GM18499 (cell line): ENCODE results near the gene ANO1.
"Not testable (repeated sequence)": the region's sequence is repeated elsewhere in the genome, so short reads cannot be mapped to it uniquely, and the experiment has no call there.

Source experiments
- ATAC-seq: cut with Tn5 transposase; IDR thresholded peaks from one replicate; pipeline ENCODE4 v1.9.1; 2021; ENCODE audit warnings: moderate number of reproducible peaks; ENCODE audit not compliant: insufficient read depth, unreplicated experiment

The ANO1 gene

GRCh38 chr11:70203751-70204465 lies 125.8 kb downstream of the ANO1 start:
- ATAC-seq, result peak; percentile 22

- ATAC-seq, result no peak
Observed at GRCh38 chr11:70204466-70204799, 126.3 kb downstream of the ANO1 start.

GRCh38 chr11:70205049-70205725 lies 127.1 kb downstream of the ANO1 start:
- no peak for ATAC-seq

- ATAC-seq, result no peak
Observed at GRCh38 chr11:70205766-70206165, 127.6 kb downstream of the ANO1 start.

- ATAC-seq, result no peak
Observed at GRCh38 chr11:70206226-70206981, 128.3 kb downstream of the ANO1 start.

GRCh38 chr11:70206982-70207376 lies 128.9 kb downstream of the ANO1 start:
- ATAC-seq, result no peak

GRCh38 chr11:70207531-70208131 lies 129.5 kb downstream of the ANO1 start:
- no peak for ATAC-seq

- no peak for ATAC-seq
Observed at GRCh38 chr11:70209391-70209912, 131.3 kb downstream of the ANO1 start.

GRCh38 chr11:70210051-70210501 lies 132.0 kb downstream of the ANO1 start:
- no peak for ATAC-seq

GRCh38 chr11:70210530-70210929 lies 132.4 kb downstream of the ANO1 start:
- ATAC-seq, result no peak

GRCh38 chr11:70212227-70212811 lies 134.2 kb downstream of the ANO1 start:
- ATAC-seq, result no peak

- not testable (repeated sequence) for ATAC-seq
Observed at GRCh38 chr11:70217388-70217787, 139.3 kb downstream of the ANO1 start.

GRCh38 chr11:70218076-70218475 lies 140.0 kb downstream of the ANO1 start:
- not testable (repeated sequence) for ATAC-seq

- ATAC-seq, result no peak
Observed at GRCh38 chr11:70220136-70220535, 142.0 kb downstream of the ANO1 start.

GRCh38 chr11:70220920-70221319 lies 142.8 kb downstream of the ANO1 start:
- ATAC-seq, result no peak

GRCh38 chr11:70225681-70226177 lies 147.6 kb downstream of the ANO1 start:
- ATAC-seq, result no peak

GRCh38 chr11:70226183-70226582 lies 148.1 kb downstream of the ANO1 start:
- no peak for ATAC-seq

GRCh38 chr11:70226967-70227366 lies 148.8 kb downstream of the ANO1 start:
- no peak for ATAC-seq

GRCh38 chr11:70229737-70230136 lies 151.6 kb downstream of the ANO1 start:
- no peak for ATAC-seq
